H1 (cell line): ENCODE data around the gene FUNDC1.

ENCODE experiments used
- CHD2 ChIP-seq: IDR thresholded peaks from 2 replicates; pipeline ENCODE4 v1.6.1; 2012; ENCODE audit warnings: low read length, improper control_type of control experiment
- EZH2 ChIP-seq: fragments of 200-600 bp; sonication (generic); IDR thresholded peaks from 2 replicates; pipeline ENCODE4 v1.7.1; 2012; ENCODE audit warnings: low read depth, mild to moderate bottlenecking, moderate library complexity, low read length, inconsistent platforms; ENCODE audit not compliant: severe bottlenecking
- POLR2A ChIP-seq, 2 experiments: IDR thresholded peaks; 1 replicate in 1 of 2; 2 replicates in 1 of 2; pipeline ENCODE4 v1.6.1; 2011; ENCODE audit warnings: low read depth in 2 of 2, low read length in 2 of 2, mild to moderate bottlenecking in 2 of 2; ENCODE audit errors: control extremely low read depth in 1 of 2
- USF2 ChIP-seq: IDR thresholded peaks from 2 replicates; pipeline ENCODE4 v1.6.1; 2011; ENCODE audit warnings: low read length, improper control_type of control experiment
- YY1 ChIP-seq: IDR thresholded peaks from 2 replicates; pipeline ENCODE4 v1.6.1; 2011; ENCODE audit warnings: low read depth, mild to moderate bottlenecking, low read length

- no peak for TF ChIP-seq YY1
- no peak for TF ChIP-seq CHD2
- no peak for TF ChIP-seq EZH2
- TF ChIP-seq POLR2A (IDR thresholded peaks at IDR 0.05; ENCODE audit: control extremely low read depth in 1 of 2, low read depth in 2 of 2, low read length in 2 of 2), result no peak
- TF ChIP-seq USF2, result no peak
Measured at GRCh38 chrX:44568196-44568595, 25.5 kb upstream of the FUNDC1 start.
